ENCODE data around the gene TMEM119. TPM values are rescaled to one million over a fixed set of nuclear protein-coding genes. Genes with fewer than 3 reads are reported as not detected.

TMEM119 gene
- total and polyA plus RNA-seq, 2 experiments from 2014 or later: 55.5 to 93.2 TPM

GRCh38 chr12:108637222-108637971 is 39.5 kb upstream of the TMEM119 start:
- in situ Hi-C loops (cut with MboI): no loop called here
- 87 to 92% methylated on average over 7 of the region's 7 CpGs for WGBS, 2 experiments (ENCODE audit: low coverage in 1 of 2, low lambda C conversion rate in 2 of 2, missing lambda C conversion rate in 2 of 2)
- no peak for TF ChIP-seq EZH2phosphoT487 (IDR thresholded peaks at IDR 0.05; ENCODE audit: insufficient read depth, low read depth)
- no peak for TF ChIP-seq EZH2 (IDR thresholded peaks at IDR 0.05; ENCODE audit: insufficient read depth, poor library complexity, severe bottlenecking)

DNA sequence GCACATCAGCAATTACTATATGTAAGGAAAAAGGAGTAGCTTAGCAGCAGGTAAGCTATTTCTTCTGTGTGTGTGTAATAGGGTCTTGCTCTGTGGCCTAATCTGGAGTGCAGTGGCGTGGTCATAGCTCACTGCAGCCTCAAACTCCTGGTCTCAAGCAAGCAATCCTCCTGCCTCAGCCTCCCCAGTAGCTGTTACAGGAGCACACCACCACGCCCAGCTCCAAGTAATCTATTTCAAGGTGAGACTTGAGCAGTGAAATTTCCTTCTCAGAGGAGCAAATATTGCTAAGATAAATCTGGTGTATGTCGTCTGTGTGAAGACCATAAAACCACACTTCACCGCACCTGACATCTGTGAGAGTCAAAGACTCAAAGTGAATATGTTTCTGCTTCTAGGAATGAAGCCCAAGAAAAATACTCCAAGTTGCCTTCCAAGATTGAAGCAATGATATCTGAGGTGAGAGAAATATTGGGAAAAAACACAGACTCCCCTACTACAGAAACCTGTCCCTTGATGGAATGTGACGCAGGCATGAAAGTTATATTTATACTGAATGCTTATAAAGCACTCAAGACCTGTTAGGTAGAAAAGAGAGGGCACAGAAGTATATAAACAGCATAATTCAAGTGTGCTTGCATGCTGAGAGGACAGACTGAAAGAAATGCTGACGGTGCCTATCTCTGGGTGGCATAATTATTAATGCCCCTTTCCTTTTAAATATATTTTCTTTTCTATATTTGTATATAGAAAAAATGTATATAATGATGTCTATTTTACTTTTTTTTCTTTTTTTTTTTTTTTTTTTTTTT is 38.3 kb upstream of the TMEM119 start:
- H2AFZ ChIP-seq: no peak overlapping the region
- 97% methylated on average over 6 of the region's 6 CpGs for WGBS, 2 experiments (ENCODE audit: low coverage in 1 of 2, low lambda C conversion rate in 2 of 2, missing lambda C conversion rate in 2 of 2)
- TF ChIP-seq EZH2 (IDR thresholded peaks at IDR 0.05; ENCODE audit: insufficient read depth, poor library complexity, severe bottlenecking): no peak
- no peak for TF ChIP-seq EZH2phosphoT487 (IDR thresholded peaks at IDR 0.05; ENCODE audit: insufficient read depth, low read depth)
- in situ Hi-C loops (cut with MboI): no loop called here
- peaks cover 19% of the 10 kb centered on the region for H3K4me1 ChIP-seq (ENCODE audit: insufficient read depth)
- H3K9ac ChIP-seq: no peak overlapping the region
- H3K27ac ChIP-seq: no peak overlapping the region
- H3K9me2 ChIP-seq (ENCODE audit: insufficient read depth): no peaks in the 10 kb centered on the region
- H3K36me3 ChIP-seq (ENCODE audit: low read depth): no peaks in the 10 kb centered on the region
- H3K4me2 ChIP-seq (ENCODE audit: unreplicated experiment): no peak overlapping the region
- no peaks in the 10 kb centered on the region for H3K27me3 ChIP-seq (replicated peaks; ENCODE audit: insufficient read depth)
- DNase-seq: no peak
- peaks cover 77% of the 10 kb centered on the region for H3F3A ChIP-seq (ENCODE audit: insufficient read depth)
- no peaks in the 10 kb centered on the region for H3K9me3 ChIP-seq (ENCODE audit: low read depth)
- H3K4me3 ChIP-seq: no peak overlapping the region
- H4K20me1 ChIP-seq (ENCODE audit: insufficient read depth): no peaks in the 10 kb centered on the region
- no peaks in the 10 kb centered on the region for H3K79me2 ChIP-seq (ENCODE audit: insufficient read depth)

More at GRCh38 chr12:108637222-108637971, 39.5 kb upstream of the TMEM119 start:
- Histone ChIP-seq H3K36me3 (ENCODE audit: low read depth) (peaks cover 1% of the 10 kb centered on the region; the same call in 1 of the 2 replicates), H3K4me1 (ENCODE audit: insufficient read depth) (peaks cover 28% of the 10 kb centered on the region), H4K20me1 (ENCODE audit: insufficient read depth) (no peaks in the 10 kb centered on the region), H3K4me3 (no peak overlapping the region), H3K9me3 (ENCODE audit: low read depth) (no peaks in the 10 kb centered on the region), H3K9ac (no peak overlapping the region), H3K79me2 (ENCODE audit: insufficient read depth) (no peaks in the 10 kb centered on the region), H3F3A (ENCODE audit: insufficient read depth) (peaks cover 76% of the 10 kb centered on the region), H3K4me2 (ENCODE audit: unreplicated experiment) (no peak overlapping the region), H3K27ac (no peak overlapping the region), H3K9me2 (ENCODE audit: insufficient read depth) (no peaks in the 10 kb centered on the region), H2AFZ (no peak overlapping the region), H3K27me3 (replicated peaks; ENCODE audit: insufficient read depth) (no peaks in the 10 kb centered on the region)
- DNase-seq: no peak

- Histone ChIP-seq H3K4me2 (ENCODE audit: unreplicated experiment) (no peak overlapping the region), H3K27me3 (replicated peaks; ENCODE audit: insufficient read depth) (no peaks in the 10 kb centered on the region), H3K9ac (no peak overlapping the region), H3K9me2 (ENCODE audit: insufficient read depth) (no peaks in the 10 kb centered on the region), H3K9me3 (ENCODE audit: low read depth) (no peaks in the 10 kb centered on the region), H3F3A (ENCODE audit: insufficient read depth) (peaks cover 78% of the 10 kb centered on the region), H3K4me1 (ENCODE audit: insufficient read depth) (peaks cover 19% of the 10 kb centered on the region), H3K27ac (no peak overlapping the region), H2AFZ (no peak overlapping the region), H3K79me2 (ENCODE audit: insufficient read depth) (no peaks in the 10 kb centered on the region), H3K36me3 (ENCODE audit: low read depth) (no peaks in the 10 kb centered on the region), H4K20me1 (ENCODE audit: insufficient read depth) (no peaks in the 10 kb centered on the region), H3K4me3 (no peak overlapping the region)
- no peak for DNase-seq
- in situ Hi-C loops (cut with MboI): no loop called here
- TF ChIP-seq EZH2 (IDR thresholded peaks at IDR 0.05; ENCODE audit: insufficient read depth, poor library complexity, severe bottlenecking) (no peak), EZH2phosphoT487 (IDR thresholded peaks at IDR 0.05; ENCODE audit: insufficient read depth, low read depth) (no peak)
- WGBS, 2 experiments (ENCODE audit: low coverage in 1 of 2, low lambda C conversion rate in 2 of 2, missing lambda C conversion rate in 2 of 2): 49 to 53% methylated on average over 15 of the region's 15 CpGs
Observed at GRCh38 chr12:108635201-108635996, 37.5 kb upstream of the TMEM119 start.

DNA sequence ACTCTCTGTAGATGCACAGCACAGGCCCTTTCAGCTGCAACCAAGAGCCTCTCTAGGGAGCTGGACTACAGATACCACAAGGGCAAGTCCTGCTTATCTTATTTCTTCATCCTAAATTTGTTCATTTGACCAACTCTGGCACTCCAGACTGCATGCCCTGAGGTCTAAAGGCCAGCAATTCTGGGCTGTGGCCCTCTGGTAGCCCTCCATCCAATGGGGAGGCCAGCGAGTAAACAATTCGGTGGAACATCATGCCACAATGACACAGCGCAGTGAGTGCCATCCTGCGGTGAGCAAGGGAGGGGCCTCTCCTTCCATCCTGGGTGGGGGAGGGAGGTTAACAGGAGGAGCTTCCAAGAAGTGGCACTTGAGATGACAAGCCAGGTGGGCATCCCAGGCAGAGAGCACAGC is 36.5 kb upstream of the TMEM119 start:
- 79 to 81% methylated on average over 4 of the region's 4 CpGs for WGBS, 2 experiments (ENCODE audit: low coverage in 1 of 2, low lambda C conversion rate in 2 of 2, missing lambda C conversion rate in 2 of 2)
- no peak overlapping the region for H3K27ac ChIP-seq

More for the DNA sequence above, 36.5 kb upstream of the TMEM119 start:
- no peak for TF ChIP-seq EZH2 (IDR thresholded peaks at IDR 0.05; ENCODE audit: insufficient read depth, poor library complexity, severe bottlenecking)
- TF ChIP-seq EZH2phosphoT487 (IDR thresholded peaks at IDR 0.05; ENCODE audit: insufficient read depth, low read depth): no peak
- no peak for DNase-seq
- H3K9ac ChIP-seq: no peak overlapping the region
- H3K4me1 ChIP-seq (ENCODE audit: insufficient read depth): peaks cover 23% of the 10 kb centered on the region
- H2AFZ ChIP-seq: no peak overlapping the region
- H3F3A ChIP-seq (ENCODE audit: insufficient read depth): peaks cover 77% of the 10 kb centered on the region
- H4K20me1 ChIP-seq (ENCODE audit: insufficient read depth): no peaks in the 10 kb centered on the region
- H3K9me3 ChIP-seq (ENCODE audit: low read depth): no peaks in the 10 kb centered on the region
- no peak overlapping the region for H3K4me3 ChIP-seq
- H3K9me2 ChIP-seq (ENCODE audit: insufficient read depth): no peaks in the 10 kb centered on the region
- in situ Hi-C loops (cut with MboI): no loop called here
- H3K36me3 ChIP-seq (ENCODE audit: low read depth): no peaks in the 10 kb centered on the region
- H3K4me2 ChIP-seq (ENCODE audit: unreplicated experiment): no peak overlapping the region
- H3K27me3 ChIP-seq (replicated peaks; ENCODE audit: insufficient read depth): no peaks in the 10 kb centered on the region
- H3K79me2 ChIP-seq (ENCODE audit: insufficient read depth): no peaks in the 10 kb centered on the region

Data from GM23248 (cell line).